Activated CD8-positive, alpha-beta memory T cell treated with anti-CD3 and anti-CD28 coated beads, Interleukin-2, amount 50 U/mL, for 48 hours (primary cell): ENCODE measurements around the gene TTYH3.
A peak's percentile ranks its signal among the peaks of the same experiment; 100 is the strongest.

Source experiments
- DNase-seq: peaks from one replicate; pipeline ENCODE4 v3.0.0-alpha.2; 2020

Gene TTYH3

DNA sequence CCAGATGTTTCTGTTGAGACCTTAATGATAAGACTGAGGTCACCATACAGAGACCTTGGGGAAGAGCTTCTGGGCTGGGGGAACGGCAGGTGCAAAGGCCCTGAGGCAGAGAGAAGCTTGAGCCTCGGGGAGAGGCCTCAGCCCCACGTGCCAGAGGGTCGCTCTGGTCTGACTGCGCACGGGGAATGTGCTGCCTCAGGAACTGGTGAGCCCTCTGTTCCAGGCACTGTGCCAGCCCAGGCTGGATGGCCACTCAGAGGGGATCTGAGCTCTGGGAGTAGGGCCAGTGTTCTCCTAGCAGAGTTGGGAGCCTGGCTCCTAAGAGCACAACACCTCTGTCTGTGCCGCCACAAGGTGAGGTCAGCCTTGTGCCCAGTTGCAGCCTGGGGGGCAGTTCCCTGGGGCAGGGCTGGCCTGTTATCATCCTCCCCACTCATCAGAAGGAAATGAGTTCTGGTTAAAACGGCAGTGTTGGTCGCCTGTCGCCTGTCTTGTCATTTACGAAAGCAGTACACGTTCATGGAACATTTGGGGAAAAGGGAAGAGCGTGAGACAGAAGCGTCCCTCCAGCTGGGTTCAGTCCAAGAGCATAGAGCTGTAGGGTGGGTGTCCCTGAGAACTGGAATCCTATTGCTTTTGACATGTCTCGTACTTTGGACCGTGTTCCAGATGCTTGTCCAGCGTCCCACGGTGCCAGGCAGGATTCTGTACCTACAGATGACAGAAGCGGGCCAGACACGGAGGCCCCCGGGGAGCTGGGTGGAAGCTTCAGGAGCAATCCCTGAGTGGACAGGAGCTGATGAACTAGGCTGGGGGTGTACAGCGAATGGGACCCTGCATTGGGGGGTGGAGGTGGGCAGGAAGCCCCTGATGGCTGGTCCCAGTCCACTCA, 4.3 kb downstream of the TTYH3 start:
- no peak for DNase-seq

GRCh38 chr7:2637066-2637471, 5.3 kb downstream of the TTYH3 start:
- DNase-seq, result no peak

DNA sequence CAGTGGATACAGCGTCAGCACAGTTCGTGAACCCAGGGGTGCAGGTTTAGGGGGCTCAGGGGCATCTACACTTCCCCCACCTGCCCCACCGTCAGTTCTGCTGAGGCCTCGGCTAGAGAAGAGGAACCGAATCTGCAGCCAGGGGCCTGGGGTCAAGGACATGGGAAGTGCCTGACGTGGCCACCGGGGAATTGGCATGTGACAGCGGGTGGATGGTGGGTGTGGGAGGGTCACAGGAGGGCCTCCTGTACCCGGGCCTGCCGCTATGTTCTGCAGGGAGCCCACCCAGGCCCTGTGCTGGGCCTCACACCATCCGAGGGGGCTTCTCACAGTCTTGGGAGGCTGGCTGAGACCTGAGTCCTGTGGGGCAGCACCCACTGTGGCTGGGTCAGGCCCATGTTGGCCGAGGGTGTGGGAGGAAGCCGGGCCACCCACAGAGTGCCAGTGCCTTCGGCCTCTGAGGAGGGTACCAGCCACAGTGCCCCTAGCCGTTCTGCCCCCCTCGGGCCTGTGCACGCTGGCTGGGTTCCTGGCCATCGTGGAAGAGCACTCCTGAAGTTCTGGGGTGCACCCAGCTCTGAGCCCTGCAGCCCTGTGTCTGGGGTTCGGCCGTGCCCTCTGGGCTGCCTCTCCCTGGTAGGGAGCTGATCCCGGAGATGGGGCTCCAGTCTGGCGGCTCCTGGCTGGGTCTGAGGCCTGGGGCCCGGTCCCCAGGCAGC, 5.9 kb downstream of the TTYH3 start:
- no peak for DNase-seq

- DNase-seq, result no peak
Observed at GRCh38 chr7:2638224-2638991, 6.6 kb downstream of the TTYH3 start.

- no peak for DNase-seq
Observed at GRCh38 chr7:2639181-2639681, 7.4 kb downstream of the TTYH3 start.

- DNase-seq, result no peak
Observed at GRCh38 chr7:2639695-2640481, 8.1 kb downstream of the TTYH3 start.

DNA sequence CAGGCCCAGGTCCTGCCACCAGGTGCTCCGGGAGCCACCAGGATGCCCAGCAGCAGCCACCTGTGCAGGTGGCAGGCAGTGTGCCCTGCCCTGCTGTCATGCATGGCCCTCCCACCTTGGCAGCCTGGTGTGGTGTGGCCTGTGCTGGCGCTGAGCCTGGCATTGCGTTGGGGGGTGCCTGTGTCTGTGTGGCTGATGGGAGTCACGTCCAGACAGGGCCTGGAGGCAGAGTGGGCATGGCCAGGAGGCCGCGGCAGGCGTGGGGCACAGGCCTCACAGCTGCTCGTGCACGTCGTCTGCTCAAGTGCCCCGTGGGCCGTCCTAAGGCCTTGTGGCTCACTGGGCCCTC, 8.7 kb downstream of the TTYH3 start:
- DNase-seq, result no peak

DNA sequence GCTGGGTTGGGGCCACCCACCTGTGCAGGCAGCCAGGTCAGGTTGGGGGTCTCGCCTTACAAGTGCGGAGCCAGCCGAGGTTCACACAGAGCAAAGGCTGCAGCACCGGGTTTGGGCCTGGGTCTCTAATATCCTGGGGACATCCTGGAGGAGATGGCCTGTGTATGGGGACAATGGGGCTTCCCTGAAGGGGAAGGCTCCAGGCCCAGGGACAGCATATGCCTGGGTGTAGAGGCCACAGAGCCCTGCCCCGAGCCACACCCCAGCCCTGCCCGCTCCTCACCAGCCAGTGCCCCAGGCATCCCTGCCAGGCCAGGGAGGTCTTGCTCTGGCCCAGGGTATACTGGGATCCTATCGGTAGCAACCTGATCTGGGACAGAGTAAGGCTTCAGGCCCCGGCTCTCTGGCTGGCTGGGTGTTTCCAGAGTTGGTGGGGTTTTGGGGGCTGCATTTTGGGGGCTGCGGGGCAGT, 9.1 kb downstream of the TTYH3 start:
- DNase-seq, result no peak

DNA sequence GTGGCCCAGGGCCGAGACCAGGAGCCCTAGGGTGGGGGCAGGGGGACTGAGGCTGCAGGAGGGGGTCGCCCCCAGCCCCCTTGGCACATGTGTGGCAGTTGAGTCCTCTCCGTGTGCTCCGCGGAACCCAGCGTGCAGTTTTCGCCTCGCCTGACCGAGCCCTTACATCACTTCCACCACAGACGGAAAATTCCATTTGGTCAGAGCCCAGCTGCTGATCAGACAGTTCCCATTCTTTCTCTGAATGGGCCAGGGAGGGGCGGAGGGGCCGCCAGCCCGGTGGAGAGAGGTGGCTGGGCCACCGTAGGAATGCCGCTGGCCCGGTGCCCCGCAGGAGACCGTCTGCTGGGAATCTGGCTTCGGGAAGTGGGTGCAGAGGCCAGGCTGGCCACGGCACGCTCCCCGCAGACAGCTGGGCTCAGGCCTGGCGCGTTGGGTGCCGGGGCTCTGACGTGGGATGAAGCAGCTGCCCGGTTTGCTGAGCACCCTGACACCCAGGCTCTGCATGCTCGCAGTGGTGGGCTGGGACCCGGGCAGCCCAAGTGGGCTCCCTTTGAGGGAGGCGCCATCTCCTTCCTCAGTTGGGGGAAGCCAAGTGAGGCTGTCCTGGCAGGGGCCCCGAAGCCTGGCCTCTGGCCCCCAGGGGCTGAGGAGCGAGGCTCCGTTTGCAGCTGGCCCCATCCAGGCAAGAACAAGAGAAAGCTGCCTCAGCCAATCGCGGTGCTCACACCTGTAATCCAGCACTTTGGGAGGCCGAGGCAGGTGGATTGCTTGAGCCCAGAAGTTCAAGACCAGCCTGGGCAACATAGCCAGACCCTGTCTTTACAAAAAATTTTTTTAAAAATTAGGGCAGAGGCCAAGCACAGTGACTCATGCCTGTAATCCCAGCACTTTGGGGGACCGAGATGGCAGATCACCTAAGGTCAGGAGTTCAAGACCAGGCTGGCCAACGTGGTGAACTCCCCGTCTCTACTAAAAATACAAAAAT, 9.9 kb downstream of the TTYH3 start:
- DNase-seq, result no peak

- no peak for DNase-seq
Observed at GRCh38 chr7:2643386-2644219, 11.8 kb downstream of the TTYH3 start.

- no peak for DNase-seq
Observed at GRCh38 chr7:2644220-2644561, 12.4 kb downstream of the TTYH3 start.

GRCh38 chr7:2644562-2645273, 12.9 kb downstream of the TTYH3 start:
- DNase-seq, result no peak

DNA sequence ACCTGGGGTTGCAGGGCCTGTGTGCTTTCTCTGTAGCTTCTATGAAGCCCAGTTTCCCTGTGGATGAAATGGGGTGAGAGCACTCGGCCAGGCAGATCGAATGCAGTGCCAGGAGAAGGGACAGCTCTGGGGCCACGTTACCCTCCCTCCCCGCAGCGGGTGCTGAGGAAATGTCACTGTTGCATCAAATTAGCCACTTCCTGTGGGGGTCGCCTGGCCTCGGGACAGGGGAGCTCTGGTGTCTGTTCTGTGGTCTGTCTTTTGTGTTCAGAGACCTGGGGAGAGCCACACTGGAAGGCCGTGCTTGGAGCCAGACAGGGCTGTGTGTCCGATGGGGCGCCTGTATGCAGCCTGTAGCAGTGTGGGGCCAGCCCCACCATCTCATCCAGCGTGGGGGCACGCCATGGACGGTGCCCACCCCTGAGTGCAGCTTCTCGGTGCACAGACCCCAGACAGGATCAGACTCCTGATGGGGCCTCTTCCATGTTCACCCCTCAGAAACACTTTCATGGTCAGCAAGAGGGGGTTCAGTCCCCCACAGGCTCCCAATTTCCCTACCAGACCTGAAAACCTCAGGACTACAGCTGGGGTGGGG, 13.6 kb downstream of the TTYH3 start:
- DNase-seq, result peak; percentile 71

DNA sequence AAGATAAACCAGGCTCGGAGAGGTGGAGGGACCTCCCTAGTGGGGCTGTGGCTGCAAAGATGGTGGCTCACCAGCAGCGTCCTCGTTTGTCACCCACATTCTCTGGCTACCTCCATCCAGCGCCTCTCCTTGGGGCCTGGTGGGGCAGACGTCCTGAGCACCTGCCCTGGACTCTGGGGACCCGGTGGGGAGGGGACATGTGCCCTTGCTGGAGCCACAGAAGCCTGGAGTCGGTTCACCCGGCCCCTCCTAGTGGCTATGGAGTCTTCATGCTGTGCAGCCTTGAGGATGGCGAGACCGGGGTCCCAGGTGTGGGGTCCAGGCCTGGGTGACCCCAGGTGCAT, 14.5 kb downstream of the TTYH3 start:
- DNase-seq, result no peak

- no peak for DNase-seq
Observed at GRCh38 chr7:2646680-2647571, 15.1 kb downstream of the TTYH3 start.

- no peak for DNase-seq
Observed at GRCh38 chr7:2647594-2648172, 15.9 kb downstream of the TTYH3 start.

GRCh38 chr7:2649139-2649838, 17.5 kb downstream of the TTYH3 start:
- no peak for DNase-seq
